DND-41 (cell line): Measurements from ENCODE around the gene COL4A1.
A peak's percentile ranks its signal among the peaks of the same experiment; 100 is the strongest.

ENCODE experiments used
- CTCF ChIP-seq: IDR thresholded peaks from 2 replicates; pipeline ENCODE4 v1.5.1; 2012; ENCODE audit warnings: borderline replicate concordance, low read length, moderate library complexity, mild to moderate bottlenecking; ENCODE audit not compliant: poor library complexity, severe bottlenecking; ENCODE audit errors: extremely low read depth
- EZH2 ChIP-seq: IDR thresholded peaks from 3 replicates; pipeline ENCODE4 v1.6.1; 2012; ENCODE audit warnings: borderline replicate concordance, low read depth, mild to moderate bottlenecking, moderate library complexity, low read length, inconsistent platforms; ENCODE audit not compliant: severe bottlenecking

GRCh38 chr13:110116072-110116487 is 190.9 kb downstream of the COL4A1 start:
- TF ChIP-seq CTCF (peak; percentile 72), EZH2 (no peak)
